ENCODE measurements around the gene KLHL29.

KLHL29 gene

GRCh38 chr2:23544589-23545295 is 159.8 kb downstream of the KLHL29 start:
- H3K4me3 ChIP-seq (ENCODE audit: low read depth, low read length), result no peak overlapping the region

- H3K4me3 ChIP-seq (ENCODE audit: low read depth, low read length), result no peak overlapping the region
These were observed 160.4 kb downstream of the KLHL29 start for GRCh38 chr2:23545396-23545795.

GRCh38 chr2:23545811-23546210 is 160.8 kb downstream of the KLHL29 start:
- no peak overlapping the region for H3K4me3 ChIP-seq (ENCODE audit: low read depth, low read length)

GRCh38 chr2:23546913-23547312 is 161.9 kb downstream of the KLHL29 start:
- no peak overlapping the region for H3K4me3 ChIP-seq (ENCODE audit: low read depth, low read length)

- H3K4me3 ChIP-seq (ENCODE audit: low read depth, low read length), result no peak overlapping the region
These were observed 162.7 kb downstream of the KLHL29 start for GRCh38 chr2:23547725-23548124.

- no peak overlapping the region for H3K4me3 ChIP-seq (ENCODE audit: low read depth, low read length)
These were observed 163.3 kb downstream of the KLHL29 start for GRCh38 chr2:23548143-23548769.

- H3K4me3 ChIP-seq (ENCODE audit: low read depth, low read length), result no peak overlapping the region
These were observed 164.1 kb downstream of the KLHL29 start for GRCh38 chr2:23549051-23549450.

GRCh38 chr2:23549821-23550530 is 165.0 kb downstream of the KLHL29 start:
- H3K4me3 ChIP-seq (ENCODE audit: low read depth, low read length), result no peak overlapping the region

GRCh38 chr2:23550553-23550952 is 165.6 kb downstream of the KLHL29 start:
- no peak overlapping the region for H3K4me3 ChIP-seq (ENCODE audit: low read depth, low read length)

GRCh38 chr2:23551875-23552274 is 166.9 kb downstream of the KLHL29 start:
- no peak overlapping the region for H3K4me3 ChIP-seq (ENCODE audit: low read depth, low read length)

- no peak overlapping the region for H3K4me3 ChIP-seq (ENCODE audit: low read depth, low read length)
These were observed 168.6 kb downstream of the KLHL29 start for GRCh38 chr2:23553561-23553960.

GRCh38 chr2:23554054-23554697 is 169.2 kb downstream of the KLHL29 start:
- H3K4me3 ChIP-seq (ENCODE audit: low read depth, low read length), result no peak overlapping the region

GRCh38 chr2:23555944-23556343 is 171.0 kb downstream of the KLHL29 start:
- no peak overlapping the region for H3K4me3 ChIP-seq (ENCODE audit: low read depth, low read length)

GRCh38 chr2:23556929-23557328 is 171.9 kb downstream of the KLHL29 start:
- no peak overlapping the region for H3K4me3 ChIP-seq (ENCODE audit: low read depth, low read length)

GRCh38 chr2:23557455-23557854 is 172.5 kb downstream of the KLHL29 start:
- no peak overlapping the region for H3K4me3 ChIP-seq (ENCODE audit: low read depth, low read length)

GRCh38 chr2:23559561-23560239 is 174.7 kb downstream of the KLHL29 start:
- no peak overlapping the region for H3K4me3 ChIP-seq (ENCODE audit: low read depth, low read length)

- H3K4me3 ChIP-seq (ENCODE audit: low read depth, low read length), result no peak overlapping the region
These were observed 176.1 kb downstream of the KLHL29 start for GRCh38 chr2:23561088-23561487.

- no peak overlapping the region for H3K4me3 ChIP-seq (ENCODE audit: low read depth, low read length)
These were observed 176.6 kb downstream of the KLHL29 start for GRCh38 chr2:23561544-23561943.

- H3K4me3 ChIP-seq (ENCODE audit: low read depth, low read length), result no peak overlapping the region
These were observed 177.2 kb downstream of the KLHL29 start for GRCh38 chr2:23562143-23562542.

- H3K4me3 ChIP-seq (ENCODE audit: low read depth, low read length), result no peak overlapping the region
These were observed 178.2 kb downstream of the KLHL29 start for GRCh38 chr2:23563151-23563550.

All from iPS-11a (cell line).